ENCODE data around the gene PTPRG. TPM values are rescaled to one million over a fixed set of nuclear protein-coding genes. Genes with fewer than 3 reads are reported as not detected.

PTPRG gene
- total RNA-seq, 1 donor from 2014 or later = 39.6 TPM

- H3K4me3 ChIP-seq (ENCODE audit: insufficient read depth, low read depth, low read length) = no peak overlapping the region
- Mint-ChIP-seq H3K4me3 (ENCODE audit: unreplicated experiment) (no peak overlapping the region), H3K27ac (ENCODE audit: unreplicated experiment) (no peak overlapping the region), H3K27me3 (ENCODE audit: low read depth, unreplicated experiment) (no peaks in the 10 kb centered on the region), H3K36me3 (ENCODE audit: low read depth, unreplicated experiment) (no peaks in the 10 kb centered on the region), H3K4me1 (ENCODE audit: low read depth, unreplicated experiment) (peaks cover 10% of the 10 kb centered on the region), H3K9me3 (ENCODE audit: unreplicated experiment) (no peaks in the 10 kb centered on the region)
- no peak overlapping the region for H3K27ac ChIP-seq (ENCODE audit: low read depth, low read length)
- peaks cover 10% of the 10 kb centered on the region for H3K4me1 ChIP-seq (ENCODE audit: insufficient read depth, low read length)
- TF ChIP-seq CTCF (IDR thresholded peaks at IDR 0.05; ENCODE audit: insufficient read depth, low read depth, low read length) (no peak), EZH2 (IDR thresholded peaks at IDR 0.05; ENCODE audit: insufficient read depth, low read length) (no peak)
- DNase-seq (ENCODE audit: low read depth) (no peak), FAIRE-seq (no peak)
- no peak overlapping the region for H3K4me2 ChIP-seq (ENCODE audit: low read length)
- peaks cover 50% of the 10 kb centered on the region for H4K20me1 ChIP-seq (ENCODE audit: insufficient read depth, low read length)
- no peak overlapping the region for H3K9ac ChIP-seq (ENCODE audit: low read length)
- H3K36me3 ChIP-seq (ENCODE audit: insufficient read depth, low read length) = no peaks in the 10 kb centered on the region
- no peaks in the 10 kb centered on the region for H3K9me3 ChIP-seq (ENCODE audit: insufficient read depth, low read depth, low read length)
- H3K79me2 ChIP-seq (ENCODE audit: insufficient read depth, low read length) = peaks cover 5% of the 10 kb centered on the region
- no peaks in the 10 kb centered on the region for H3K27me3 ChIP-seq (ENCODE audit: insufficient read depth, low read length)
- H2AFZ ChIP-seq (ENCODE audit: low read depth, low read length) = no peak overlapping the region
These were observed 162.8 kb downstream of the PTPRG start for GRCh38 chr3:61724183-61724582.

- Histone ChIP-seq H3K4me2 (ENCODE audit: low read length) (no peak overlapping the region), H3K27me3 (ENCODE audit: insufficient read depth, low read length) (no peaks in the 10 kb centered on the region), H3K9ac (ENCODE audit: low read length) (no peak overlapping the region), H3K4me3 (ENCODE audit: insufficient read depth, low read depth, low read length) (no peak overlapping the region), H3K27ac (ENCODE audit: low read depth, low read length) (no peak overlapping the region), H4K20me1 (ENCODE audit: insufficient read depth, low read length) (peaks cover 46% of the 10 kb centered on the region), H2AFZ (ENCODE audit: low read depth, low read length) (no peak overlapping the region), H3K79me2 (ENCODE audit: insufficient read depth, low read length) (peaks cover 5% of the 10 kb centered on the region), H3K9me3 (ENCODE audit: insufficient read depth, low read depth, low read length) (no peaks in the 10 kb centered on the region), H3K4me1 (ENCODE audit: insufficient read depth, low read length) (peaks cover 10% of the 10 kb centered on the region), H3K36me3 (ENCODE audit: insufficient read depth, low read length) (no peaks in the 10 kb centered on the region)
- no peak for TF ChIP-seq EZH2 (IDR thresholded peaks at IDR 0.05; ENCODE audit: insufficient read depth, low read length)
- TF ChIP-seq CTCF (IDR thresholded peaks at IDR 0.05; ENCODE audit: insufficient read depth, low read depth, low read length) = no peak
- Mint-ChIP-seq H3K4me3 (ENCODE audit: unreplicated experiment) (no peak overlapping the region), H3K36me3 (ENCODE audit: low read depth, unreplicated experiment) (no peaks in the 10 kb centered on the region), H3K4me1 (ENCODE audit: low read depth, unreplicated experiment) (peaks cover 10% of the 10 kb centered on the region), H3K27ac (ENCODE audit: unreplicated experiment) (no peak overlapping the region), H3K9me3 (ENCODE audit: unreplicated experiment) (no peaks in the 10 kb centered on the region), H3K27me3 (ENCODE audit: low read depth, unreplicated experiment) (no peaks in the 10 kb centered on the region)
- DNase-seq (ENCODE audit: low read depth) (no peak), FAIRE-seq (no peak)
These were observed 163.4 kb downstream of the PTPRG start for GRCh38 chr3:61724801-61725200.

- no peak overlapping the region for H3K4me3 ChIP-seq (ENCODE audit: insufficient read depth, low read depth, low read length)
- no peaks in the 10 kb centered on the region for H3K36me3 ChIP-seq (ENCODE audit: insufficient read depth, low read length)
- no peaks in the 10 kb centered on the region for H3K27me3 ChIP-seq (ENCODE audit: insufficient read depth, low read length)
- peak overlapping the region; percentile 29 for H3K4me2 ChIP-seq (ENCODE audit: low read length)
- peak overlapping the region; percentile 54 for H3K27ac Mint-ChIP-seq (ENCODE audit: unreplicated experiment)
- no peak overlapping the region for H3K27ac ChIP-seq (ENCODE audit: low read depth, low read length)
- peak; percentile 82 for DNase-seq (ENCODE audit: low read depth)
- no peak overlapping the region for H3K4me3 Mint-ChIP-seq (ENCODE audit: unreplicated experiment)
- no peaks in the 10 kb centered on the region for H3K9me3 ChIP-seq (ENCODE audit: insufficient read depth, low read depth, low read length)
- H3K36me3 Mint-ChIP-seq (ENCODE audit: low read depth, unreplicated experiment) = no peaks in the 10 kb centered on the region
- peaks cover 5% of the 10 kb centered on the region for H3K79me2 ChIP-seq (ENCODE audit: insufficient read depth, low read length)
- peaks cover 10% of the 10 kb centered on the region for H3K4me1 ChIP-seq (ENCODE audit: insufficient read depth, low read length)
- no peaks in the 10 kb centered on the region for H3K9me3 Mint-ChIP-seq (ENCODE audit: unreplicated experiment)
- H4K20me1 ChIP-seq (ENCODE audit: insufficient read depth, low read length) = peaks cover 47% of the 10 kb centered on the region
- peak; percentile 45 for FAIRE-seq
- H3K27me3 Mint-ChIP-seq (ENCODE audit: low read depth, unreplicated experiment) = no peaks in the 10 kb centered on the region
- TF ChIP-seq CTCF (IDR thresholded peaks at IDR 0.05; ENCODE audit: insufficient read depth, low read depth, low read length) (no peak), EZH2 (IDR thresholded peaks at IDR 0.05; ENCODE audit: insufficient read depth, low read length) (no peak)
- no peak overlapping the region for H3K9ac ChIP-seq (ENCODE audit: low read length)
- no peak overlapping the region for H2AFZ ChIP-seq (ENCODE audit: low read depth, low read length)
- H3K4me1 Mint-ChIP-seq (ENCODE audit: low read depth, unreplicated experiment) = peaks cover 10% of the 10 kb centered on the region
These were observed 164.5 kb downstream of the PTPRG start for GRCh38 chr3:61725851-61726333.
